ENCODE results near the gene ADGRG4. TPM values are rescaled to one million over a fixed set of nuclear protein-coding genes. Genes with fewer than 3 reads are reported as not detected.

The ADGRG4 gene
- total and polyA plus RNA-seq, 4 donors: 0.32 to 1.5 TPM; not detected in 2

DNA sequence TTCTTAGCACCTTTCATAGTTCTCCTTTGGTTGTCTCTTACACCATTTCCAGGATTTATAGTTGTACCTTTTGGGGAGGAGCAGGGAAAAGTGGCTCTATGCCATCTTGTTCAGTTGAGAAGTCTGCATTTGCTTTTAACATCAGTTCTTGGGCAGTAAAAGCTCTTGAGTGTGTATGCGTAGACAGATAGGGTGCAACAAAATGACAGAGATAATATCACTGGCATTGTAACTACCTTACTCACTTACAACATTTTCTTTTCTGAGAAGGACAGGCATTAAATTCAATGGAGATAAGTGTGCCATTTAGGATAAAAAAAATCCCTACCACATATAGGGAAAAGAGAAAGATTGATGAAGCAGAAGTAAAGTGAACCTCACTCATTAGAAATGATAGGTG is 38.9 kb downstream of the ADGRG4 start:
- intact Hi-C loops (cut with DNase I): no loop called here

DNA sequence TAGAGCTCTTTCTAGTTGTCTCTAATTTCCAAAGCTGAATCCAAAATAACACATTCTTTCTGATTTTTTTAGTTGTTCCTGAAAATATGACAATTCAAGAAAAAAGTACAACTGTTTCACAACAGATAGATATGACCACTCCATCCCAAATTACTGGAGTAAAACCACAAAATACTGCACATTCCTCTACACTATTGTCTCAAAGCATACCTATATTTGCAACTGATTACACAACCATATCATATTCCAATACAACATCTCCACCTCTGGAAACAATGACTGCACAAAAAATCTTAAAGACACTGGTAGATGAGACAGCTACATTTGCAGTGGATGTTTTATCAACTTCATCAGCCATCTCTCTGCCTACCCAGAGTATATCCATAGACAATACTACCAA is 43.6 kb downstream of the ADGRG4 start:
- DNase-seq: no peak
- Histone ChIP-seq H3K4me3 (ENCODE audit: low read length in 2 of 2) (no peak overlapping the region), H3K27ac (ENCODE audit: low read depth in 1 of 2, low read length in 2 of 2) (no peak overlapping the region), H3K4me1 (ENCODE audit: control insufficient read depth in 1 of 2, insufficient read depth in 2 of 2, low read length in 2 of 2) (no peaks in the 10 kb centered on the region), H3K27me3 (ENCODE audit: control insufficient read depth in 1 of 2, insufficient read depth in 2 of 2, low read length in 1 of 2) (no peaks in the 10 kb centered on the region), H3K36me3 (ENCODE audit: control insufficient read depth in 1 of 2, insufficient read depth in 2 of 2, low read length in 1 of 2) (no peaks in the 10 kb centered on the region), H3K9me3 (ENCODE audit: control insufficient read depth, low read length) (no peaks in the 10 kb centered on the region)
- intact Hi-C loops (cut with DNase I): no loop called here
- no peak for ATAC-seq (ENCODE audit: low FRiP score)

More for the DNA sequence above, 38.9 kb downstream of the ADGRG4 start:
- H3K27ac ChIP-seq (ENCODE audit: low read depth in 1 of 2, low read length in 2 of 2): no peak overlapping the region
- no peak overlapping the region for H3K4me3 ChIP-seq (ENCODE audit: low read length in 2 of 2)
- no peaks in the 10 kb centered on the region for H3K36me3 ChIP-seq (ENCODE audit: control insufficient read depth in 1 of 2, insufficient read depth in 2 of 2, low read length in 1 of 2)
- no peaks in the 10 kb centered on the region for H3K27me3 ChIP-seq (ENCODE audit: control insufficient read depth in 1 of 2, insufficient read depth in 2 of 2, low read length in 1 of 2)
- ATAC-seq (ENCODE audit: low FRiP score) (no peak), DNase-seq (no peak)
- H3K9me3 ChIP-seq (ENCODE audit: control insufficient read depth, low read length): no peaks in the 10 kb centered on the region
- WGBS, 2 donors: 85 to 87% methylated on average over 1 of the region's 1 CpG
- no peaks in the 10 kb centered on the region for H3K4me1 ChIP-seq (ENCODE audit: control insufficient read depth in 1 of 2, insufficient read depth in 2 of 2, low read length in 2 of 2)

DNA sequence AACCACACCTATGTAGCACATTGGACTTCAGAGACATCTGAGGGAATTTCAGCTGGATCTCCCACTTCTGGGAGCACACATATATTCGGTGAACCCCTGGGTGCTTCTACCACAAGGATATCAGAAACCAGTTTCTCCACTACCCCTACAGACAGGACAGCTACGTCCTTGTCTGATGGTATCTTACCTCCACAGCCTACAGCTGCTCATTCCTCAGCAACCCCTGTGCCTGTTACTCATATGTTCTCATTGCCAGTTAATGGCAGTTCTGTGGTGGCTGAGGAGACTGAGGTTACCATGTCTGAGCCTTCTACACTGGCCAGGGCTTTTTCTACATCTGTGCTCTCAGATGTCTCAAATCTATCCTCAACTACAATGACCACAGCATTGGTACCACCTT is 45.7 kb downstream of the ADGRG4 start:
- Histone ChIP-seq H3K9me3 (ENCODE audit: control insufficient read depth, low read length) (no peaks in the 10 kb centered on the region), H3K36me3 (ENCODE audit: control insufficient read depth in 1 of 2, insufficient read depth in 2 of 2, low read length in 1 of 2) (no peaks in the 10 kb centered on the region), H3K4me3 (ENCODE audit: low read length in 2 of 2) (no peak overlapping the region), H3K27me3 (ENCODE audit: control insufficient read depth in 1 of 2, insufficient read depth in 2 of 2, low read length in 1 of 2) (no peaks in the 10 kb centered on the region), H3K27ac (ENCODE audit: low read depth in 1 of 2, low read length in 2 of 2) (no peak overlapping the region), H3K4me1 (ENCODE audit: control insufficient read depth in 1 of 2, insufficient read depth in 2 of 2, low read length in 2 of 2) (no peaks in the 10 kb centered on the region)
- DNase-seq: no peak
- ATAC-seq (ENCODE audit: low FRiP score): no peak
- WGBS, 2 donors: 58 to 63% methylated on average over 2 of the region's 2 CpGs
- intact Hi-C loops (cut with DNase I): no loop called here

DNA sequence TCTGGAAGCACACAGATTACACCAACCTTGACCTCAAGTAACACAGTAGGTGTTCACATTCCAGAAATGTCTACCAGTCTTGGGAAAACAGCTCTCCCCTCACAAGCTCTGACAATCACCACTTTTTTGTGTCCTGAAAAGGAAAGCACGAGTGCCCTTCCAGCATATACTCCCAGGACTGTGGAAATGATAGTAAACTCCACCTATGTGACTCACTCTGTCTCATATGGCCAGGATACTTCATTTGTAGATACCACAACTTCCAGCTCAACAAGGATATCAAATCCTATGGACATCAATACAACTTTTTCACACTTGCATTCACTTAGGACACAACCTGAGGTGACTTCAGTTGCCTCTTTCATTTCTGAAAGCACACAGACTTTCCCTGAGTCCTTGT is 46.9 kb downstream of the ADGRG4 start:
- ATAC-seq (ENCODE audit: low FRiP score): no peak
- Histone ChIP-seq H3K4me3 (ENCODE audit: low read length in 2 of 2) (no peak overlapping the region), H3K4me1 (ENCODE audit: control insufficient read depth in 1 of 2, insufficient read depth in 2 of 2, low read length in 2 of 2) (no peaks in the 10 kb centered on the region), H3K36me3 (ENCODE audit: control insufficient read depth in 1 of 2, insufficient read depth in 2 of 2, low read length in 1 of 2) (no peaks in the 10 kb centered on the region), H3K27me3 (ENCODE audit: control insufficient read depth in 1 of 2, insufficient read depth in 2 of 2, low read length in 1 of 2) (no peaks in the 10 kb centered on the region), H3K9me3 (ENCODE audit: control insufficient read depth, low read length) (no peaks in the 10 kb centered on the region), H3K27ac (ENCODE audit: low read depth in 1 of 2, low read length in 2 of 2) (no peak overlapping the region)
- WGBS, 2 donors: 41 to 71% methylated on average over 1 of the region's 1 CpG
- intact Hi-C loops (cut with DNase I): no loop called here
- no peak for DNase-seq

DNA sequence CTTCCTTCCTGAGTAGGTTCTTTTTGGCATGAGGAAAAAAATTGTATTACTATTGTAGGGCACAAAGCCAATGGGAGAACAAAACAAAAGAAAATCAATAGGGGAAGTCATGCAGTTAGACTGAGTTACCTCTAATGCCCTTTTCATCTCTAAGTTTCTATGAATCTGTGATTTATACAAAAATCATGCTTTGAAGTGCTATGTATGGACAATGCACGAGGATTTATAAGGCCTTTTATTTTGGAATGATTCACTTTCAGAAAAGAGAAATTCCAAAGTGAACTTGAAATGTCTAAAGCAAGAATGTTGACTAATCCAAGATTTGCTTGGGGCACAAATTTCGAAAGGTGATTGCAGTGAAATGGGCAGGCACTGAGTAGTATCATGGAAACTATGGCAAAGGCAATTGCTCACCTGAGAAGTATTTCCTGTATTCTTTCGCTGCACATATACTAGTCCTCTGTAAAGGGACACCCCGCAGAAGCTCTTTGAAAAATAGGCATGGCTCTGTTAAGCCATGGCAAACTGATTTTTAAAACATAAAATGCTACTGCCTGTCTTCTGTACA is 52.8 kb downstream of the ADGRG4 start:
- no peak for DNase-seq
- H3K9me3 ChIP-seq (ENCODE audit: control insufficient read depth, low read length): no peaks in the 10 kb centered on the region
- H3K4me1 ChIP-seq (ENCODE audit: control insufficient read depth in 1 of 2, insufficient read depth in 2 of 2, low read length in 2 of 2): no peaks in the 10 kb centered on the region
- ATAC-seq (ENCODE audit: low FRiP score): no peak
- H3K4me3 ChIP-seq (ENCODE audit: low read length in 2 of 2): no peak overlapping the region
- no peaks in the 10 kb centered on the region for H3K36me3 ChIP-seq (ENCODE audit: control insufficient read depth in 1 of 2, insufficient read depth in 2 of 2, low read length in 1 of 2)
- WGBS, 2 donors: 64 to 76% methylated on average over 4 of the region's 4 CpGs
- H3K27ac ChIP-seq (ENCODE audit: low read depth in 1 of 2, low read length in 2 of 2): no peak overlapping the region
- no peaks in the 10 kb centered on the region for H3K27me3 ChIP-seq (ENCODE audit: control insufficient read depth in 1 of 2, insufficient read depth in 2 of 2, low read length in 1 of 2)
- intact Hi-C loops (cut with DNase I): no loop called here

DNA sequence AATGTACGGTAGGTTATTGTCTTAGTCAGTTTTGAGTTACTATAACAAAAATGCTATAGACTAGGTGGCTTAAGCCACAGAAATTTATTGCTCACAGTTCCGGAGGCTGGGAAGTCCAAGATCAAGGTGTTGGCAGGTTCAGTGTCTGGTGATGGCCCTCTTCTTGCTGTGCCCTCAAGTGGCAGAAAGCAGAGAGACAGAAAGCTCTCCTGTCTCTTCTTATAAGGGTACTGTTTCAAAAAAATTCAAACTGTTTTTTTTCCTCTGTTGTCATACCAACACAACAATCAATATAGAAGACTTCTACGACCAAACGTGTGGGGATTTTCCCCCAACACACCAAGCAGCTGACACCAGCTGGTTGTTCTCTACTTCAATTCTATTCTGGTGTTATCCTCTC is 53.4 kb downstream of the ADGRG4 start:
- Histone ChIP-seq H3K9me3 (ENCODE audit: control insufficient read depth, low read length) (no peaks in the 10 kb centered on the region), H3K36me3 (ENCODE audit: control insufficient read depth in 1 of 2, insufficient read depth in 2 of 2, low read length in 1 of 2) (no peaks in the 10 kb centered on the region), H3K4me3 (ENCODE audit: low read length in 2 of 2) (no peak overlapping the region), H3K4me1 (ENCODE audit: control insufficient read depth in 1 of 2, insufficient read depth in 2 of 2, low read length in 2 of 2) (no peaks in the 10 kb centered on the region), H3K27ac (ENCODE audit: low read depth in 1 of 2, low read length in 2 of 2) (no peak overlapping the region), H3K27me3 (ENCODE audit: control insufficient read depth in 1 of 2, insufficient read depth in 2 of 2, low read length in 1 of 2) (no peaks in the 10 kb centered on the region)
- ATAC-seq (ENCODE audit: low FRiP score) (no peak), DNase-seq (no peak)
- 80% methylated on average over 4 of the region's 4 CpGs for WGBS, 2 donors
- intact Hi-C loops (cut with DNase I): no loop called here

DNA sequence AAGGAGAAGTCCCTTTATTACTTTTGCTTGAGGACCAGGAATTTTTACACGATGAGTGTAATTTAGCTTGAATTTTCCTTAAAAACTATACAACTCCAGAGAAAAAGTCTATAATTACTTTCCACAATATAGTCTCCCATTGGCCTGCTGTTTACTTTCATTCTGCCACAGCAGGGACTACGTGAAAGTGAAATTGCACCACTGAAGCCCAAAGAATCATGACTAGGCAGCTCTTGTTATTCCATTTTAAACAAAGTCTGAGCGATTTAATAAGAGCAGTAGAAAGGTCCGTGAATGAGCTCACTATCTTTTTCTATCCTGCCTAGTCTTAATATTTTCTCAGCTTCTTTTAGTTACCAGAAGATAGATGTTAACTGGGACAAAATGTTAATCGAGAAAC is 68.6 kb downstream of the ADGRG4 start:
- no peak for DNase-seq
- Histone ChIP-seq H3K9me3 (ENCODE audit: control insufficient read depth, low read length) (no peaks in the 10 kb centered on the region), H3K4me1 (ENCODE audit: control insufficient read depth in 1 of 2, insufficient read depth in 2 of 2, low read length in 2 of 2) (no peaks in the 10 kb centered on the region), H3K27me3 (ENCODE audit: control insufficient read depth in 1 of 2, insufficient read depth in 2 of 2, low read length in 1 of 2) (no peaks in the 10 kb centered on the region), H3K27ac (ENCODE audit: low read depth in 1 of 2, low read length in 2 of 2) (no peak overlapping the region), H3K4me3 (ENCODE audit: low read length in 2 of 2) (no peak overlapping the region), H3K36me3 (ENCODE audit: control insufficient read depth in 1 of 2, insufficient read depth in 2 of 2, low read length in 1 of 2) (no peaks in the 10 kb centered on the region)
- no peak for ATAC-seq (ENCODE audit: low FRiP score)
- intact Hi-C loops (cut with DNase I): no loop called here
- 52 to 69% methylated on average over 5 of the region's 5 CpGs for WGBS, 2 donors

DNA sequence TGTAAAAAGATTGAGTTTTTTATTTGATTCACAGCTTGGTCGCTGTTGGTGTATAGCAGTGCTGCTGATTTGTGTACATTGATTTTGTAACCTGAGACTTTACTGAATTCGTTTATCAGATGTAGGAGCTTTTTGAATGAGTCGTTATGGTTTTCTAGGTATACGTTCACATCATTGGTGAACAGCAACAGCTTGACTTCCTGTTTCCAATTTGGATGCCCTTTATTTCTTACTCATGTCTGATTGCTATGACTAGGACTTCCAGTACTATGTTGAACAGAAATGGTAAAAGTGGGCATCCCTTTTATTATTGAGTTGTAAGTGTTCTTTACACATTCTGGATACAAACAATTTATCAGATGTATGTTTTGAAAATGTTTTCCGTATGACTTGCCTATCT is 76.0 kb downstream of the ADGRG4 start:
- Histone ChIP-seq H3K9me3 (ENCODE audit: control insufficient read depth, low read length) (no peaks in the 10 kb centered on the region), H3K4me1 (ENCODE audit: control insufficient read depth in 1 of 2, insufficient read depth in 2 of 2, low read length in 2 of 2) (no peaks in the 10 kb centered on the region), H3K27me3 (ENCODE audit: control insufficient read depth in 1 of 2, insufficient read depth in 2 of 2, low read length in 1 of 2) (no peaks in the 10 kb centered on the region), H3K27ac (ENCODE audit: low read depth in 1 of 2, low read length in 2 of 2) (no peak overlapping the region), H3K36me3 (ENCODE audit: control insufficient read depth in 1 of 2, insufficient read depth in 2 of 2, low read length in 1 of 2) (no peaks in the 10 kb centered on the region), H3K4me3 (ENCODE audit: low read length in 2 of 2) (no peak overlapping the region)
- ATAC-seq (ENCODE audit: low FRiP score) (no peak), DNase-seq (no peak)
- WGBS, 2 donors: 78 to 89% methylated on average over 5 of the region's 5 CpGs
- intact Hi-C loops (cut with DNase I): no loop called here

DNA sequence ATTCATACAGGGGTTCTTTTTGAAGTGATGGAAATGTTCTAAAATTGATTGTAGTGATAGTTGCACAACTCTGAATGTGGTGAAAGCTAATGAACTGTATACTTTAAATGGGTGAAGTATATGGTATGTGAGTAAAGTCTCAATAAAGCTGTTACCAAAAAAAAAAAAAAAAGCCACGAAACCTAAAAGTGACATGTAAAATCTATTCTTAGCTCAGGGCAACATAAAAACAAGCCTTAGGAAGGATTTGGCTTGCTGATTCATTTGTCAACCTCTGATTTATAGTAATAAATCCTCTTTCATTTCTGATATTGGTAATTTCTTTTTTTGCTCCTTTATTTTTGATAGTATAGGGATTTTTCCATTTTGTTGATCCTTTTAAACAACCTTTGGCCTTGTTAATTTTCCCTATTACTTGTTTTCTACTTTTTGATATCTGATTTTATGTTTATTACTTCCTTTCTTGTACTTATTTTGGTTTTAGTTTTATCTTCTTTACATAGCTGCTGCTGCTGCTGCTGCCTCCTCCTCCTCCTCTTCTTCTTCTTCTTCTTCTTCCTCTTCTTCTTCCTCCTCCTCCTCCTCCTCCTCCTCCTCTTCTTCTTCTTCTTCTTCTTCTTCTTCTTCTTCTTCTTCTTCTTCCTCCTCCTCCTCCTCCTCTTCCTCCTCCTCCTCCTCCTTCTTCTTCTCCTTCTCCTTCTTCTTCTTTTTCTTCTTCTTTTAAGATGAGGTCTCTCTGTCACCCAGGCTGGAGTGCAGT is 79.4 kb downstream of the ADGRG4 start:
- intact Hi-C loops (cut with DNase I): no loop called here
- WGBS, 2 donors: 20 to 43% methylated on average over 1 of the region's 1 CpG
- Histone ChIP-seq H3K27ac (ENCODE audit: low read depth in 1 of 2, low read length in 2 of 2) (no peak overlapping the region), H3K36me3 (ENCODE audit: control insufficient read depth in 1 of 2, insufficient read depth in 2 of 2, low read length in 1 of 2) (no peaks in the 10 kb centered on the region), H3K27me3 (ENCODE audit: control insufficient read depth in 1 of 2, insufficient read depth in 2 of 2, low read length in 1 of 2) (no peaks in the 10 kb centered on the region), H3K4me1 (ENCODE audit: control insufficient read depth in 1 of 2, insufficient read depth in 2 of 2, low read length in 2 of 2) (no peaks in the 10 kb centered on the region), H3K4me3 (ENCODE audit: low read length in 2 of 2) (no peak overlapping the region), H3K9me3 (ENCODE audit: control insufficient read depth, low read length) (no peaks in the 10 kb centered on the region)
- DNase-seq (no peak), ATAC-seq (ENCODE audit: low FRiP score) (no peak)
